Measurements from ENCODE around the gene GRIK1. TPM values are rescaled to one million over a fixed set of nuclear protein-coding genes. Genes with fewer than 3 reads are reported as not detected.

Gene GRIK1
- total and polyA plus RNA-seq, 2 experiments from 2014 or later = 0.05 TPM; not detected in 1

DNA sequence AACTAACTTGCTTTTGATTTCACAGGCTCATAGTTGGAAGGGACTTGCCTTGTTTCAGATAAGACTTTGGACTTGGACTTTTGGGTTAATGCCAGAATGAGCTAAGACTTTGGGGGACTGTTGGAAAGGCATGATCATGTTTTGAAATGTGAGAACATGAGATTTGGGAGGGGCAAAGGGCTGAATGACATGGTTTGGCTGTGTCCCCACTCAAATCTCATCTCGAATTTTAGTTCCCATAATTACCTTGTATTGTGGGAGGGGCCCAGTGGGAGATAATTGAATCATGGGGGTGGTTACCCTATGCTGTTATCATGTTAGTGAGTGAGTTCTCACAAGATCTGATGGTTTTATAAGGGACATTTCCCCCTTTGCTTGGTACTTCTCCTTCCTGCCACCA is 222.1 kb downstream of the GRIK1 start:
- H3K4me1 ChIP-seq (ENCODE audit: low read depth) = peaks cover 11% of the 10 kb centered on the region
- H3K27ac ChIP-seq = no peak overlapping the region
- DNase-seq (ENCODE audit: low read depth in 1 of 2, low spot score in 1 of 2) = no peak
- H3K36me3 ChIP-seq = no peaks in the 10 kb centered on the region
- H3K27me3 ChIP-seq = no peaks in the 10 kb centered on the region
- no peak overlapping the region for H3K4me3 ChIP-seq
- no peaks in the 10 kb centered on the region for H3K9me3 ChIP-seq (ENCODE audit: low read depth)
- TF ChIP-seq, protein P1, sequence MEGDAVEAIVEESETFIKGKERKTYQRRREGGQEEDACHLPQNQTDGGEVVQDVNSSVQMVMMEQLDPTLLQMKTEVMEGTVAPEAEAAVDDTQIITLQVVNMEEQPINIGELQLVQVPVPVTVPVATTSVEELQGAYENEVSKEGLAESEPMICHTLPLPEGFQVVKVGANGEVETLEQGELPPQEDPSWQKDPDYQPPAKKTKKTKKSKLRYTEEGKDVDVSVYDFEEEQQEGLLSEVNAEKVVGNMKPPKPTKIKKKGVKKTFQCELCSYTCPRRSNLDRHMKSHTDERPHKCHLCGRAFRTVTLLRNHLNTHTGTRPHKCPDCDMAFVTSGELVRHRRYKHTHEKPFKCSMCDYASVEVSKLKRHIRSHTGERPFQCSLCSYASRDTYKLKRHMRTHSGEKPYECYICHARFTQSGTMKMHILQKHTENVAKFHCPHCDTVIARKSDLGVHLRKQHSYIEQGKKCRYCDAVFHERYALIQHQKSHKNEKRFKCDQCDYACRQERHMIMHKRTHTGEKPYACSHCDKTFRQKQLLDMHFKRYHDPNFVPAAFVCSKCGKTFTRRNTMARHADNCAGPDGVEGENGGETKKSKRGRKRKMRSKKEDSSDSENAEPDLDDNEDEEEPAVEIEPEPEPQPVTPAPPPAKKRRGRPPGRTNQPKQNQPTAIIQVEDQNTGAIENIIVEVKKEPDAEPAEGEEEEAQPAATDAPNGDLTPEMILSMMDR (IDR thresholded peaks at IDR 0.05; ENCODE audit: low read depth, low read length) = no peak

DNA sequence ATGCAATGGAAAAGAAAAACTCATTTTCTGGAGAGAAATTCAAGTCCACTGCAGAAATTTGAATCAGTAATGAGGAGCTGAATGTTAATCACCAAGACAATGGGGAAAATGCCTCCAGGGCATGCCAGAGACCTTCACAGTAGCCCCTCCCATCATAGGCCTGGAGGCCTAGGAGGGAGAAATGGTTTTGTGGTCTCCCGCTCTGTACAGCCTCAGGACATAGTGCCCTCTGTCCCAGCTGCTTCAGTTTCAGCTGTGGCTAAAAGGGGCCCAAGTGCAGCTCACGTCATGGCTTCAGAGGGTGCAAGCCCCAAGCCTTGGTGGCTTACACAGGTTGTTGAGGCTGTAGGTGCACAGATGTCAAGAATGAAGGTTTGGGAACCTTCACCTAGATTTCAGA is 223.0 kb downstream of the GRIK1 start:
- DNase-seq (ENCODE audit: low read depth in 1 of 2, low spot score in 1 of 2) = no peak
- TF ChIP-seq, protein P1 (IDR thresholded peaks at IDR 0.05; ENCODE audit: low read depth, low read length) = no peak
- Histone ChIP-seq H3K27ac (no peak overlapping the region), H3K27me3 (no peaks in the 10 kb centered on the region), H3K4me1 (ENCODE audit: low read depth) (peaks cover 16% of the 10 kb centered on the region), H3K4me3 (no peak overlapping the region), H3K9me3 (ENCODE audit: low read depth) (no peaks in the 10 kb centered on the region), H3K36me3 (no peaks in the 10 kb centered on the region)

DNA sequence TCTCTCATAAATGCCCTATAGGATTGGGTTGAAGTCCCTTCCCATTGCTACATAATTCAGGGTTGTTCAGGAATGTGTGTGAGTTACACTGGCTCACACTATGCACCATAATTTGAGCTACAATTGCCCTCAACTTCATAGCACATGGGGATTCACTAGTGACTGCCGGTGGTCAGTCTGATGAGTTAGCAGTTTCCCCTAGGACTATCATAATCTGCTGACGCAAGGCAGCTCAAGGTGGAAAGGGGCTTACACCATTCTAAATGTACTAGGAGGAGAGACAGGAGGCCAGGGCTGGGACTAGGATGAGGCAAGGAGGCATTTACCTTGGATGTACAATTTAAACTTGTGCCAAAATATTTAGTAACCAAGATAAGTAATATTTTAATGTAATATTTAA is 224.7 kb downstream of the GRIK1 start:
- DNase-seq (ENCODE audit: low read depth in 1 of 2, low spot score in 1 of 2) = no peak
- H3K27me3 ChIP-seq = no peaks in the 10 kb centered on the region
- TF ChIP-seq, protein P1 (IDR thresholded peaks at IDR 0.05; ENCODE audit: low read depth, low read length) = no peak
- no peak overlapping the region for H3K27ac ChIP-seq
- H3K36me3 ChIP-seq = no peaks in the 10 kb centered on the region
- H3K9me3 ChIP-seq (ENCODE audit: low read depth) = no peaks in the 10 kb centered on the region
- peaks cover 16% of the 10 kb centered on the region for H3K4me1 ChIP-seq (ENCODE audit: low read depth)
- H3K4me3 ChIP-seq = no peak overlapping the region

DNA sequence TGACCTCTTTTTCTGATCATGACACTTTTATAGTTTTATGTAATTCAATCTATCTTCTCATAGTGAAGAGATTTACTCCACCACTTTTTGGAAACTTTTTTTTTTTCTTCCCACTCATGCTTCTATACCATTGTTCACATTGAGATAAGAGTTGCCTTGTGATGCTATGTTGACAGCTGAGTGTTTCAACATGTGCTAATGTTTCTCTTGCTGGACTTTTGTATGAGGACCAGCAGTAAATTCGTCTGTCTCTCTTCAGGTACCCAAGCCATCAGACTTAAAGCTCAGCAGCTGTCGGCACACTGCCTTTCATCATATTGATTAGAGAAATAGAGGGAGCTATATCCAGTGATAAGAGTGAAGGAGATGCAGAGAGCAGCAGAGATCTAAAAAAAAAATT is 227.0 kb downstream of the GRIK1 start:
- DNase-seq (ENCODE audit: low read depth in 1 of 2, low spot score in 1 of 2) = peak; percentile 24 to 56
- Histone ChIP-seq H3K9me3 (ENCODE audit: low read depth) (no peaks in the 10 kb centered on the region), H3K36me3 (no peaks in the 10 kb centered on the region), H3K27me3 (no peaks in the 10 kb centered on the region), H3K4me1 (ENCODE audit: low read depth) (peaks cover 16% of the 10 kb centered on the region), H3K27ac (no peak overlapping the region), H3K4me3 (no peak overlapping the region)
- TF ChIP-seq, protein P1 (IDR thresholded peaks at IDR 0.05; ENCODE audit: low read depth, low read length) = no peak

GRCh38 chr21:29711236-29711635 is 228.6 kb downstream of the GRIK1 start:
- H3K36me3 ChIP-seq = no peaks in the 10 kb centered on the region
- DNase-seq (ENCODE audit: low read depth in 1 of 2, low spot score in 1 of 2) = no peak
- no peaks in the 10 kb centered on the region for H3K27me3 ChIP-seq
- H3K4me1 ChIP-seq (ENCODE audit: low read depth) = peaks cover 16% of the 10 kb centered on the region
- H3K9me3 ChIP-seq (ENCODE audit: low read depth) = no peaks in the 10 kb centered on the region
- no peak overlapping the region for H3K4me3 ChIP-seq
- TF ChIP-seq, protein P1 (IDR thresholded peaks at IDR 0.05; ENCODE audit: low read depth, low read length) = no peak
- no peak overlapping the region for H3K27ac ChIP-seq

- Histone ChIP-seq H3K36me3 (no peaks in the 10 kb centered on the region), H3K27ac (no peak overlapping the region), H3K4me3 (no peak overlapping the region), H3K27me3 (no peaks in the 10 kb centered on the region), H3K9me3 (ENCODE audit: low read depth) (no peaks in the 10 kb centered on the region), H3K4me1 (ENCODE audit: low read depth) (peaks cover 16% of the 10 kb centered on the region)
- TF ChIP-seq, protein P1 (IDR thresholded peaks at IDR 0.05; ENCODE audit: low read depth, low read length) = no peak
- no peak for DNase-seq (ENCODE audit: low read depth in 1 of 2, low spot score in 1 of 2)
Observed at GRCh38 chr21:29710498-29710897, 229.3 kb downstream of the GRIK1 start.

Data from cardiac muscle cell (in vitro differentiated cells and primary cell).